Effector CD4-positive, alpha-beta T cell (primary cell): ENCODE results near the gene ALKBH1.
"Not testable (repeated sequence)": the region's sequence is repeated elsewhere in the genome, so short reads cannot be mapped to it uniquely, and the experiment has no call there.

Experiments
- DNase-seq: peaks from one replicate; pipeline ENCODE4 v3.0.0-alpha.2; 2020
- total RNA-seq: gene quantifications from one replicate; lab custom pipeline; 2026; lab: John Stamatoyannopoulos, UW

Gene ALKBH1
- total RNA-seq: 11.4 reads per million, percentile 34 among the genes with 10 or more reads in this experiment

- peak; percentile 92 for DNase-seq
Observed at GRCh38 chr14:77707724-77708408, at the start of gene ALKBH1, which contains the start of gene SLIRP. Gene ALKBH1, minus strand, starts transcription at chr14:77708023. Its CDS starts 19 bp downstream, at chr14:77708004. Gene SLIRP, plus strand, starts transcription at chr14:77708103. Its CDS starts 9 bp downstream, at chr14:77708112.

GRCh38 chr14:77752799-77753516, 45.1 kb upstream of the ALKBH1 start:
- DNase-seq: no peak

- DNase-seq: no peak
Observed at GRCh38 chr14:77752266-77752665, 44.4 kb upstream of the ALKBH1 start.

GRCh38 chr14:77747425-77747824, 39.6 kb upstream of the ALKBH1 start:
- DNase-seq: not testable (repeated sequence)

GRCh38 chr14:77746064-77746702, 38.4 kb upstream of the ALKBH1 start:
- no peak for DNase-seq

- DNase-seq: no peak
Observed at GRCh38 chr14:77741438-77741837, 33.6 kb upstream of the ALKBH1 start.

- DNase-seq: no peak
Observed at GRCh38 chr14:77738559-77739250, 30.9 kb upstream of the ALKBH1 start.

- no peak for DNase-seq
Observed at GRCh38 chr14:77730976-77731497, 23.2 kb upstream of the ALKBH1 start.

- DNase-seq: no peak
Observed at GRCh38 chr14:77722301-77722700, 14.5 kb upstream of the ALKBH1 start.

GRCh38 chr14:77721437-77721836, 13.6 kb upstream of the ALKBH1 start:
- no peak for DNase-seq

- no peak for DNase-seq
Observed at GRCh38 chr14:77717608-77718305, 9.9 kb upstream of the ALKBH1 start.

GRCh38 chr14:77714926-77715325, 7.1 kb upstream of the ALKBH1 start:
- DNase-seq: no peak

- DNase-seq: no peak
Observed at GRCh38 chr14:77710364-77710763, 2.5 kb upstream of the ALKBH1 start.

GRCh38 chr14:77709412-77709811, 1.6 kb upstream of the ALKBH1 start:
- no peak for DNase-seq

GRCh38 chr14:77708749-77709148, 926 bp upstream of the ALKBH1 start:
- no peak for DNase-seq

GRCh38 chr14:77707355-77707723, 484 bp downstream of the ALKBH1 start:
- DNase-seq: no peak

- no peak for DNase-seq
Observed at GRCh38 chr14:77691259-77691658, 16.6 kb downstream of the ALKBH1 start.

- DNase-seq: no peak
Observed at GRCh38 chr14:77682158-77682553, 25.7 kb downstream of the ALKBH1 start.

GRCh38 chr14:77681196-77682157, 26.3 kb downstream of the ALKBH1 start:
- no peak for DNase-seq

- no peak for DNase-seq
Observed at GRCh38 chr14:77674931-77675330, 32.9 kb downstream of the ALKBH1 start.

- DNase-seq: no peak
Observed at GRCh38 chr14:77673193-77673592, 34.6 kb downstream of the ALKBH1 start.
